B cell (primary cell): Measurements from ENCODE around the gene RPLP1. TPM values are rescaled to one million over a fixed set of nuclear protein-coding genes. Genes with fewer than 3 reads are reported as not detected.

Source experiments
- ATAC-seq: fragments of 200-7000 bp; cut with Tn5 transposase; one replicate; pipeline ENCODE4 v1.10.0; 2021; ENCODE audit warnings: low read depth, mild to moderate bottlenecking, moderate number of reproducible peaks, moderate library complexity
- CTCF ChIA-PET: fragments of 350-600 bp; sonication (Branson Sonifier 250); formaldehyde crosslinking; loops from one replicate; lab custom pipeline; 2021; ENCODE audit warnings: antibody characterized with exemption, inconsistent platforms; lab: Charles Lee
- POLR2A ChIA-PET: fragments of 350-600 bp; sonication (Branson Sonifier 250); formaldehyde crosslinking; loops from one replicate; lab custom pipeline; 2021; ENCODE audit warnings: antibody characterized with exemption; lab: Charles Lee
- DNase-seq: peaks from one replicate; pipeline ENCODE4 v3.0.0; 2013
- H2AFZ ChIP-seq: 2 replicates; pipeline ENCODE4 v1.6.1; 2012; ENCODE audit warnings: mild to moderate bottlenecking, low read depth, low read length; ENCODE audit not compliant: insufficient read depth, poor library complexity, severe bottlenecking
- H3K27ac ChIP-seq, 2 donors: 1 replicate in 1 of 2; 2 replicates in 1 of 2; pipeline ENCODE4 v1.5.1; 2012 to 2013; ENCODE audit warnings: low read length in 2 of 2, mild to moderate bottlenecking in 2 of 2, moderate library complexity in 1 of 2
- H3K27me3 ChIP-seq, 4 experiments: fragments of 200-600 bp in 1 of 4; sonication (generic) in 1 of 4; replicated peaks in 1 of 4; 1 replicate in 2 of 4; 2 replicates in 2 of 4; pipeline versions ENCODE4 v1.6.1 to v1.7.0; 2013 to 2016; ENCODE audit warnings: low read length in 3 of 4, mild to moderate bottlenecking in 2 of 4, mixed read lengths in 1 of 4, moderate library complexity in 1 of 4; ENCODE audit not compliant: insufficient read depth in 4 of 4, control insufficient read depth in 3 of 4; ENCODE audit errors: control extremely low read depth in 1 of 4
- H3K36me3 ChIP-seq, 2 experiments: replicated peaks in 1 of 2; 1 replicate in 1 of 2; 2 replicates in 1 of 2; pipeline versions ENCODE4 v1.6.1 to v1.7.1; 2013; ENCODE audit warnings: low read length in 1 of 2; ENCODE audit not compliant: insufficient read depth in 2 of 2, control insufficient read depth in 1 of 2; ENCODE audit errors: control extremely low read depth in 1 of 2, extremely low read depth in 1 of 2
- H3K4me1 ChIP-seq, 2 donors: fragments of 200-600 bp in 1 of 2; sonication (generic) in 1 of 2; 1 replicate in 1 of 2; 2 replicates in 1 of 2; pipeline versions ENCODE4 v1.5.1 to v1.6.1; 2013 to 2017; ENCODE audit warnings: low read length in 2 of 2; ENCODE audit not compliant: control insufficient read depth in 2 of 2, insufficient read depth in 2 of 2
- H3K4me2 ChIP-seq: replicated peaks from 2 replicates; pipeline ENCODE3; 2012; ENCODE audit warnings: mild to moderate bottlenecking, low read depth, low read length; ENCODE audit not compliant: poor library complexity, severe bottlenecking
- H3K4me3 ChIP-seq, 5 experiments: fragments of 200-600 bp in 1 of 5; sonication (generic) in 1 of 5; 1 replicate in 3 of 5; 2 replicates in 2 of 5; pipeline versions ENCODE4 v1.5.1 to v1.7.0; 2011 to 2016; ENCODE audit warnings: low read length in 4 of 5, mild to moderate bottlenecking in 4 of 5, low read depth in 2 of 5, control low read depth in 1 of 5, moderate library complexity in 1 of 5; ENCODE audit not compliant: insufficient read depth in 1 of 5; ENCODE audit errors: control extremely low read depth in 1 of 5, extremely low read depth in 1 of 5
- H3K79me2 ChIP-seq: fragments of 200-600 bp; sonication (generic); one replicate; pipeline ENCODE4 v1.6.0; 2016; ENCODE audit warnings: low read length; ENCODE audit not compliant: control insufficient read depth, insufficient read depth
- H3K9ac ChIP-seq: fragments of 200-600 bp; sonication (generic); 2 replicates; pipeline ENCODE4 v1.6.1; 2017; ENCODE audit warnings: mild to moderate bottlenecking, low read length, moderate library complexity
- H3K9me3 ChIP-seq, 3 donors: one replicate each; pipeline versions ENCODE4 v1.6.1 to v1.7.1; 2013; ENCODE audit warnings: low read length in 2 of 3; ENCODE audit not compliant: control insufficient read depth in 2 of 3, insufficient read depth in 1 of 3; ENCODE audit errors: control extremely low read depth in 1 of 3
- H4K20me1 ChIP-seq: 2 replicates; pipeline ENCODE4 v1.6.0; 2012; ENCODE audit warnings: mild to moderate bottlenecking, low read length; ENCODE audit not compliant: insufficient read depth, control insufficient read depth, poor library complexity, severe bottlenecking
- H3K27ac Mint-ChIP-seq: one replicate; pipeline ENCODE4 v1.8.0; 2021; ENCODE audit warnings: mixed read lengths
- H3K27me3 Mint-ChIP-seq: one replicate; pipeline ENCODE4 v1.8.0; 2021; ENCODE audit warnings: mixed read lengths
- H3K4me1 Mint-ChIP-seq: one replicate; pipeline ENCODE4 v1.8.0; 2021; ENCODE audit warnings: mixed read lengths
- H3K4me3 Mint-ChIP-seq: one replicate; pipeline ENCODE4 v1.8.0; 2021; ENCODE audit warnings: mixed read lengths
- H3K9me3 Mint-ChIP-seq: one replicate; pipeline ENCODE4 v1.8.0; 2022; ENCODE audit warnings: mixed read lengths; ENCODE audit not compliant: insufficient read depth
- EZH2 ChIP-seq: IDR thresholded peaks from 2 replicates; pipeline ENCODE4 v1.6.1; 2012; ENCODE audit warnings: borderline replicate concordance, low read depth, mild to moderate bottlenecking, moderate library complexity, low read length; ENCODE audit not compliant: insufficient read depth, poor library complexity, severe bottlenecking
- WGBS: methylation state at CpG from one replicate; pipeline ENCODE4 v1.1.5; 2013; ENCODE audit warnings: missing lambda C conversion rate; ENCODE audit not compliant: insufficient coverage; 5-methylcytosine and 5-hydroxymethylcytosine counted together
- intact Hi-C: fragments of 100-400 bp; cut with micrococcal nuclease; formaldehyde crosslinking; loops from one replicate; pipeline ENCODE4 v1.10.0; 2022
- polyA plus RNA-seq: library from polyadenylated mRNA; depleted of rRNA; stranded (reverse); fragments of >200 nt; gene quantifications from 2 replicates; pipeline ENCODE4 v1.2.3, GENCODE V29; 2012
- total RNA-seq, 2 donors: library from RNA; stranded (reverse); fragments of 120-200 nt in 1 of 2; gene quantifications; 1 replicate in 1 of 2; 2 replicates in 1 of 2; pipeline versions ENCODE4 v1.2.3 to v1.2.4, GENCODE V29; 2013 to 2022
- TF ChIP-seq, protein P1 (sequence below): fragments of 200-600 bp; IDR thresholded peaks from one replicate; pipeline ENCODE4 v1.8.0; 2022; ENCODE audit warnings: antibody characterized with exemption, mild to moderate bottlenecking

RPLP1 gene
- total and polyA plus RNA-seq, 2 donors (not counting 1 experiment from before 2014, with no cell fraction given) = 2,373 to 2,470 TPM

DNA sequence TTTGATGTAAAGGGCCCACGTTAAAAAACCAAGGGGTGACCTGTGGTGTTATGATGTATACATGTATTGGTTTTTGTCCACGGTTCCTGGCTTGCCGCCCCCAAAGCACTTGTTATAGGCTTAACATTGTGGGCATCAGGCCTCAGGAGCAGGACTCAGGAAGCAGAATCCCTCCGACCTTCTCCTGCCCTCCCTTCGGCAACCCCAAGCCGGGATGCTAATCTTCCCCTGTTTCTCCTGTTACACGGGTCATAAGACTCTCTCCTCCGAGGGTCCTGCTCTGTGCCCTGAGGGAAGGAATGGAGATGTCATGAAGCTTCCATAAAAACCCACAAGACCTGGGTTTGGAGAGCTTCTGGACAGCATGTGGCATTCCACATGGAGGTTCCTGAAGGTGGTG, 48.8 kb downstream of the RPLP1 start:
- TF ChIP-seq, protein P1, sequence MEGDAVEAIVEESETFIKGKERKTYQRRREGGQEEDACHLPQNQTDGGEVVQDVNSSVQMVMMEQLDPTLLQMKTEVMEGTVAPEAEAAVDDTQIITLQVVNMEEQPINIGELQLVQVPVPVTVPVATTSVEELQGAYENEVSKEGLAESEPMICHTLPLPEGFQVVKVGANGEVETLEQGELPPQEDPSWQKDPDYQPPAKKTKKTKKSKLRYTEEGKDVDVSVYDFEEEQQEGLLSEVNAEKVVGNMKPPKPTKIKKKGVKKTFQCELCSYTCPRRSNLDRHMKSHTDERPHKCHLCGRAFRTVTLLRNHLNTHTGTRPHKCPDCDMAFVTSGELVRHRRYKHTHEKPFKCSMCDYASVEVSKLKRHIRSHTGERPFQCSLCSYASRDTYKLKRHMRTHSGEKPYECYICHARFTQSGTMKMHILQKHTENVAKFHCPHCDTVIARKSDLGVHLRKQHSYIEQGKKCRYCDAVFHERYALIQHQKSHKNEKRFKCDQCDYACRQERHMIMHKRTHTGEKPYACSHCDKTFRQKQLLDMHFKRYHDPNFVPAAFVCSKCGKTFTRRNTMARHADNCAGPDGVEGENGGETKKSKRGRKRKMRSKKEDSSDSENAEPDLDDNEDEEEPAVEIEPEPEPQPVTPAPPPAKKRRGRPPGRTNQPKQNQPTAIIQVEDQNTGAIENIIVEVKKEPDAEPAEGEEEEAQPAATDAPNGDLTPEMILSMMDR = no peak
- no peak for TF ChIP-seq EZH2
- H2AFZ ChIP-seq = no peak overlapping the region
- POLR2A ChIA-PET = no interaction called here
- H3K27me3 Mint-ChIP-seq = peaks cover 6% of the 10 kb centered on the region
- no peak overlapping the region for H3K4me3 ChIP-seq
- H3K79me2 ChIP-seq = no peaks in the 10 kb centered on the region
- no peak overlapping the region for H3K27ac Mint-ChIP-seq
- no peaks in the 10 kb centered on the region for H3K27me3 ChIP-seq
- CTCF ChIA-PET = interaction anchor here (1.5 kb wide), 1 partner anchor 8 kb away, joined by 4 read pairs; no protein-coding TSS in a partner anchor
- H3K4me2 ChIP-seq = no peak overlapping the region
- no peak overlapping the region for H3K9ac ChIP-seq
- 94% methylated on average over 6 of the region's 8 CpGs for whole genome bisulfite sequencing
- no peaks in the 10 kb centered on the region for H3K4me1 ChIP-seq
- no peaks in the 10 kb centered on the region for H3K9me3 Mint-ChIP-seq
- no peaks in the 10 kb centered on the region for H4K20me1 ChIP-seq
- H3K4me3 Mint-ChIP-seq = no peak overlapping the region
- ATAC-seq (no peak), DNase-seq (no peak)
- intact Hi-C loops = no loop called here
- H3K36me3 ChIP-seq = no peaks in the 10 kb centered on the region
- H3K9me3 ChIP-seq = no peaks in the 10 kb centered on the region
- no peaks in the 10 kb centered on the region for H3K4me1 Mint-ChIP-seq
- H3K27ac ChIP-seq = no peak overlapping the region

GRCh38 chr15:69502470-69503045, 49.9 kb downstream of the RPLP1 start:
- intact Hi-C loops = no loop called here
- H3K4me1 ChIP-seq = no peaks in the 10 kb centered on the region
- TF ChIP-seq, protein P1 = no peak
- no peak for TF ChIP-seq EZH2
- Mint-ChIP-seq H3K27me3 (peaks cover 6% of the 10 kb centered on the region), H3K4me1 (no peaks in the 10 kb centered on the region), H3K9me3 (no peaks in the 10 kb centered on the region), H3K27ac (no peak overlapping the region), H3K4me3 (no peak overlapping the region)
- H4K20me1 ChIP-seq = no peaks in the 10 kb centered on the region
- ChIA-PET POLR2A (no interaction called here), CTCF (interaction anchor here (1.1 to 1.5 kb wide), 2 partner anchors 9 to 510 kb away, joined by 4 read pairs; no protein-coding TSS in a partner anchor)
- DNase-seq (no peak), ATAC-seq (no peak)
- H2AFZ ChIP-seq = no peak overlapping the region
- no peak overlapping the region for H3K4me3 ChIP-seq
- no peaks in the 10 kb centered on the region for H3K79me2 ChIP-seq
- no peaks in the 10 kb centered on the region for H3K36me3 ChIP-seq
- no peak overlapping the region for H3K9ac ChIP-seq
- peaks cover 0 to 3% (median 0%) of the 10 kb centered on the region in 4 experiments for H3K27me3 ChIP-seq
- no peaks in the 10 kb centered on the region for H3K9me3 ChIP-seq
- H3K4me2 ChIP-seq = no peak overlapping the region
- H3K27ac ChIP-seq = no peak overlapping the region
- WGBS = 76% methylated on average over 5 of the region's 10 CpGs
